Trophoblast cell (in vitro differentiated cells and primary cell): ENCODE data around the gene HEXB.
"Not testable (repeated sequence)": the region's sequence is repeated elsewhere in the genome, so short reads cannot be mapped to it uniquely, and the experiment has no call there.

Experiments
- DNase-seq, 2 donors: peaks; one replicate each; pipeline ENCODE4 v3.0.0-alpha.2; 2016
- H2AFZ ChIP-seq: 2 replicates; pipeline ENCODE4 v1.6.1; 2013; ENCODE audit warnings: low read length, moderate library complexity, mild to moderate bottlenecking; ENCODE audit not compliant: insufficient read depth, poor library complexity
- H2AK5ac ChIP-seq: 2 replicates; pipeline ENCODE4 v1.6.1; 2013; ENCODE audit warnings: mild to moderate bottlenecking, low read length
- H2BK120ac ChIP-seq: 2 replicates; pipeline ENCODE4 v1.6.1; 2013; ENCODE audit warnings: low read length, mild to moderate bottlenecking, moderate library complexity; ENCODE audit not compliant: insufficient read depth, poor library complexity
- H2BK12ac ChIP-seq: 2 replicates; pipeline ENCODE4 v1.6.1; 2013; ENCODE audit warnings: mild to moderate bottlenecking, low read length, moderate library complexity
- H2BK5ac ChIP-seq: 2 replicates; pipeline ENCODE4 v1.6.1; 2013; ENCODE audit warnings: low read length, low read depth, moderate library complexity, mild to moderate bottlenecking; ENCODE audit not compliant: poor library complexity
- H3K14ac ChIP-seq: 2 replicates; pipeline ENCODE4 v1.6.1; 2013; ENCODE audit warnings: mild to moderate bottlenecking, low read length
- H3K18ac ChIP-seq: 2 replicates; pipeline ENCODE4 v1.6.1; 2013; ENCODE audit warnings: mild to moderate bottlenecking, low read length
- H3K23ac ChIP-seq: 2 replicates; pipeline ENCODE4 v1.6.1; 2013; ENCODE audit warnings: low read length
- H3K27ac ChIP-seq: 2 replicates; pipeline ENCODE4 v1.5.1; 2013; ENCODE audit warnings: low read depth, mild to moderate bottlenecking, inconsistent platforms, low read length, moderate library complexity
- H3K27me3 ChIP-seq: 2 replicates; pipeline ENCODE4 v1.6.1; 2013; ENCODE audit warnings: inconsistent platforms, mild to moderate bottlenecking, low read length, moderate library complexity; ENCODE audit not compliant: insufficient read depth
- H3K36me3 ChIP-seq, 2 experiments: 1 replicate in 1 of 2; 2 replicates in 1 of 2; pipeline ENCODE4 v1.6.1; 2013; ENCODE audit warnings: low read length in 2 of 2, mild to moderate bottlenecking in 2 of 2, moderate library complexity in 1 of 2; ENCODE audit not compliant: insufficient read depth in 2 of 2, control insufficient read depth in 1 of 2
- H3K4ac ChIP-seq: 2 replicates; pipeline ENCODE4 v1.6.1; 2013; ENCODE audit warnings: low read depth, mild to moderate bottlenecking, low read length, moderate library complexity
- H3K4me1 ChIP-seq, 2 experiments: 1 replicate in 1 of 2; 2 replicates in 1 of 2; pipeline ENCODE4 v1.6.1; 2013; ENCODE audit warnings: low read length in 2 of 2, mild to moderate bottlenecking in 2 of 2, moderate library complexity in 1 of 2; ENCODE audit not compliant: insufficient read depth in 2 of 2, control insufficient read depth in 1 of 2
- H3K4me2 ChIP-seq: 2 replicates; pipeline ENCODE4 v1.6.1; 2013; ENCODE audit warnings: inconsistent platforms, mild to moderate bottlenecking, low read length, moderate library complexity
- H3K4me3 ChIP-seq: 2 replicates; pipeline ENCODE4 v1.5.1; 2013; ENCODE audit warnings: mild to moderate bottlenecking, low read depth, low read length, inconsistent platforms
- H3K79me1 ChIP-seq: one replicate; pipeline ENCODE4 v1.6.1; 2013; ENCODE audit warnings: low read length
- H3K79me2 ChIP-seq: 2 replicates; pipeline ENCODE4 v1.6.1; 2013; ENCODE audit warnings: low read length, mild to moderate bottlenecking; ENCODE audit not compliant: control insufficient read depth, insufficient read depth, poor library complexity
- H3K9ac ChIP-seq: 2 replicates; pipeline ENCODE4 v1.6.1; 2013; ENCODE audit warnings: mild to moderate bottlenecking, low read length
- H3K9me3 ChIP-seq: 2 replicates; pipeline ENCODE4 v1.6.1; 2013; ENCODE audit warnings: low read depth, mild to moderate bottlenecking, control low read depth, inconsistent platforms, low read length; ENCODE audit not compliant: insufficient read depth
- H4K12ac ChIP-seq: 2 replicates; pipeline ENCODE4 v1.6.1; 2013; ENCODE audit warnings: low read depth, mild to moderate bottlenecking, low read length, moderate library complexity
- H4K8ac ChIP-seq: 2 replicates; pipeline ENCODE4 v1.6.1; 2013; ENCODE audit warnings: low read depth, mild to moderate bottlenecking, low read length, moderate library complexity
- H4K91ac ChIP-seq: one replicate; pipeline ENCODE4 v1.6.1; 2013; ENCODE audit warnings: low read depth, mild to moderate bottlenecking, low read length, moderate library complexity
- WGBS: extraction: QIAGEN DNeasy Blood & Tissue Kit; methylation state at CpG from one replicate; pipeline ENCODE4 v1.1.7; 2013; ENCODE audit warnings: missing lambda C conversion rate; ENCODE audit not compliant: insufficient read length, insufficient coverage; ENCODE audit errors: extremely low coverage; 5-methylcytosine and 5-hydroxymethylcytosine counted together

The HEXB gene

DNA sequence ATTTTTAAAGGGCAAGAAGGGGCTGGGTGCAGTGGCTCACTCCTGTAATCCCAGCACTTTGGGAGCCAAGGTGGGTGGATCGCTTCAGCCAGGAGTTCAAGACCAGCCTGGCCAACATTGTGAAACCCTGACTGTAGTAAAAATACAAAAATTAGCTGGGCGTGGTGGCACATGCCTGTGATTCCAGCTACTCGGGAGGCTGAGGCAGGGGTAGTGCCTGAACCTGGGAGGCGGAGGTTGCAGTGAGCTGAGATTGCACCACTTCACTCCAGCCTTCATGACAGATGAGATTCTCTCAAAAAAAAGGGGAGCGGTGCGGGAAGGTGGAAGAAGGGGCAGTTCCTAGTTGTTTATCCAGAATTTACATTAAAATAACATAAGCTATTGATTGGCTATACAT is 8.6 kb upstream of the HEXB start:
- not testable (repeated sequence) for H3K36me3 ChIP-seq, H2BK12ac ChIP-seq, H3K79me1 ChIP-seq, H2AFZ ChIP-seq, H3K79me2 ChIP-seq, H2AK5ac ChIP-seq, H4K91ac ChIP-seq, H2BK5ac ChIP-seq, H3K4ac ChIP-seq, H2BK120ac ChIP-seq, H3K18ac ChIP-seq, H3K27ac ChIP-seq, H3K9me3 ChIP-seq, H3K23ac ChIP-seq, H4K12ac ChIP-seq, H3K9ac ChIP-seq, H3K14ac ChIP-seq, H4K8ac ChIP-seq, H3K4me2 ChIP-seq, H3K4me1 ChIP-seq, H3K27me3 ChIP-seq, H3K4me3 ChIP-seq
- DNase-seq: peak in 1 of 2 donors; percentile 70
- no CpG with 5 or more reads among the region's 6 CpGs for WGBS

DNA sequence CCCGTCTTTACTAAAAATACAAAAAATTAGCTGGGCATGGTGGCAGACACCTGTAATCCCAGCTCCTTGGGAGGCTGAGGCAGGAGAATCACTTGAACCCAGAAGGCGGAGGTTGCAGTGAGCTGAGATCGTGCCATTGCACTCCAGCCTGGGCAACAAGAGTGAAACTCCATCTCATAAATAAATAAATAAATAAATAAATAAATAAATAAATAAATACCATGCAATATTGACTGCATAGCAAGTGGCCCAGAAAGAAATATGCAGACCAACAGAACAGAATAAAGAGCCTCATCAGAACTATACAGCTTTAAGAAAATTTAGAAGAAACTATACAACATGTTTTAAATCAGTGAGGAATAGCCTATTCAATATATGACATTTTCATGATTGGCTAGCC is 6.9 kb upstream of the HEXB start:
- not testable (repeated sequence) for DNase-seq, H3K79me2 ChIP-seq, H2BK120ac ChIP-seq, H3K27me3 ChIP-seq, H3K18ac ChIP-seq, H2AFZ ChIP-seq, H3K9ac ChIP-seq, H4K91ac ChIP-seq, H4K12ac ChIP-seq, H3K4ac ChIP-seq, H3K23ac ChIP-seq, H4K8ac ChIP-seq, H2BK5ac ChIP-seq, H3K79me1 ChIP-seq, H3K4me1 ChIP-seq, H3K4me2 ChIP-seq, H3K36me3 ChIP-seq, H3K9me3 ChIP-seq, H3K27ac ChIP-seq, H2AK5ac ChIP-seq, H3K4me3 ChIP-seq, H3K14ac ChIP-seq, H2BK12ac ChIP-seq
- WGBS: no CpG with 5 or more reads among the region's 3 CpGs

DNA sequence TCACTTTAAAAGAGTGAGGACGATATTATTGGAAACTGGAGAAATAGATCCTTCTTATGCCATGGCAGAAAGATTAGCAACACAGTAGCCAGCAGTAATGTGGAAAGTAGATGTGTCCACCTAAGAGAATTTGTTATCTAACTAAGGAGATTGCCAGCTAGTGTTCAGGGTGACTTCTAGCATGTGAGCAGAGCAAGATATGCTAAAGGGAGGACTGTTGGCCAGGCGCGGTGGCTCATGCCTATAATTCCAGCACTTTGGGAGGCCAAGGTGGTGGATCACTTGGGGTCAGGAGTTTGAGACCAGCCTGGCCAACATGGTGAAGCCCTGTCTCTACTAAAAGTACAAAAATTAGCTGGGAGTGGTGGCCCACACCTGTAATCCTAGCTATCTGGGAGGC is 5.7 kb upstream of the HEXB start:
- H3K27me3 ChIP-seq, H3K36me3 ChIP-seq, H2BK12ac ChIP-seq, H3K23ac ChIP-seq, H2BK120ac ChIP-seq, H3K4me2 ChIP-seq, H4K12ac ChIP-seq, H3K4me3 ChIP-seq, H2AFZ ChIP-seq, H4K8ac ChIP-seq, H3K27ac ChIP-seq, H4K91ac ChIP-seq, H3K9me3 ChIP-seq, H3K18ac ChIP-seq, H3K14ac ChIP-seq, H3K4ac ChIP-seq, H3K79me2 ChIP-seq, DNase-seq, H2BK5ac ChIP-seq, H2AK5ac ChIP-seq, H3K4me1 ChIP-seq, H3K9ac ChIP-seq, H3K79me1 ChIP-seq: not testable (repeated sequence)
- WGBS: no CpG with 5 or more reads among the region's 3 CpGs

DNA sequence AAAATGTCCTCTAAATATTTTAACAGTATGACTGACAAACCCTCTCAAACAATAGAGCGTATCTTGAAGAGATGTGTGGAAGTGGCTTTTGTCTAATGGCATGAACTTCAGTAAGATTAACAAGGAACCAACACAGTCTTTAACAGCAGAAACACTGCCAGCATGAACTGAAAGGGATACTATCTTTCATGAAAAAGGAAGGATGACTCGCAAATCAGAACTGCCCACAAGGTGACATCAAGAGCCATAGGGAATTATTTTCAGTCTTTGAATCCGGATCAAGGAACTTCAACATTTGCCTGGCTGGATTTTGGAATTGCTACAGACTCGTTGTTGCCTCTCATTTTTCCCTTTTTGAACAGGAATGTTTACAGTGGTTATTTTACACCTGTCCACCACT is 5.1 kb upstream of the HEXB start:
- no peak overlapping the region for H3K4me3 ChIP-seq

More for the DNA sequence above, 5.1 kb upstream of the HEXB start:
- Histone ChIP-seq H3K27me3 (no peaks in the 10 kb centered on the region), H3K36me3 (no peaks in the 10 kb centered on the region), H4K91ac (no peak overlapping the region), H3K27ac (no peak overlapping the region), H4K12ac (no peak overlapping the region), H2BK120ac (no peak overlapping the region), H3K79me2 (no peaks in the 10 kb centered on the region), H4K8ac (no peak overlapping the region), H2AK5ac (no peak overlapping the region), H3K4ac (no peak overlapping the region), H3K23ac (no peak overlapping the region), H3K18ac (no peak overlapping the region), H2BK12ac (no peak overlapping the region), H3K14ac (no peak overlapping the region), H3K9ac (no peak overlapping the region), H3K4me1 (no peaks in the 10 kb centered on the region), H2AFZ (no peak overlapping the region), H3K9me3 (no peaks in the 10 kb centered on the region), H3K79me1 (no peaks in the 10 kb centered on the region), H2BK5ac (no peak overlapping the region), H3K4me2 (no peak overlapping the region)
- WGBS: no CpG with 5 or more reads among the region's 4 CpGs
- no peak for DNase-seq
